Endometrium (tissue), 2 donors: Measurements from ENCODE around the gene TCOF1.

Source experiments
- FAIRE-seq: peaks from 2 replicates; lab custom pipeline; 2012; peaks lifted over from hg19 to GRCh38; lab: Jason Lieb, UNC
- donor health status: control.
- donor health status: control.

Gene TCOF1

GRCh38 chr5:150391064-150391834 is 33.8 kb downstream of the TCOF1 start:
- no peak for FAIRE-seq

- FAIRE-seq: no peak
Measured at GRCh38 chr5:150391986-150392385, 34.5 kb downstream of the TCOF1 start.

DNA sequence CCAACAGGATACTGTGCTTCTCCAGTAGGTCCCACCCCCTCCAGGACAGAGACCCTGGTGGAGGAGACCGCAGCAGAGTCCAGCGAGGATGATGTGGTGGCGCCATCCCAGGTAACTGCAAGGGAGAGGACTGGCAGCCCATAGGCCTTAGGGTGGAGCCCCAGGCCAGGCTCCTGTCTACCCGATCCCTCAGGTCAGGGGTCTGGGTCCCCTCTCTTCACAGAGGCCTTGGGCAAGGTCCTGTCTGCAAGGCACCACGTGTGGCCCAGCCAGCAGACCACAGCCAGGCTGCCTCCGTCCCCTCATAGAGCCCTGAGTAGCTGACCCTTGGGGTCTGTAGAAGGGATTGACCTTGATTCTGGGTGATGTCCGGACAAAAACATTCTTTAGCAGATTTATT is 35.2 kb downstream of the TCOF1 start:
- FAIRE-seq: no peak

- FAIRE-seq: no peak
Measured at GRCh38 chr5:150393096-150393645, 35.7 kb downstream of the TCOF1 start.

DNA sequence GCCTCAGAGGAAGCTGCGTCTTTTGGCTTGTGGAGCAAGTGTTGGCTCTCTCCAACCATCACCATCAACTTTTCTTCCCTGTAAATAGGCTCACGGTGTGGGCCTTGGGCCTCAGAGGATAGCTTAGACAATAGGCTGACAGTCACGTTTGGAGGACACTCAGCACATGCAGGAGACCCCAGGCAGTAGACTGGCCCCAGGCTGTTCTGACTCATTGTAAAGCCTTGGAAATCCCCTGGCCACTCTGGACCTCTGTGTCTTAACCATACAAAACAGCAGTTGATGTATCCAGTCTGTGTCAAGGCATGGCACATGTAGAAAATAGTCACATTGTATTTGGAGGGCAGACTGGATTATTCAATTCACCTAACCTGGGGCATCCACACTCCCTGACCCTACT is 36.6 kb downstream of the TCOF1 start:
- no peak for FAIRE-seq

DNA sequence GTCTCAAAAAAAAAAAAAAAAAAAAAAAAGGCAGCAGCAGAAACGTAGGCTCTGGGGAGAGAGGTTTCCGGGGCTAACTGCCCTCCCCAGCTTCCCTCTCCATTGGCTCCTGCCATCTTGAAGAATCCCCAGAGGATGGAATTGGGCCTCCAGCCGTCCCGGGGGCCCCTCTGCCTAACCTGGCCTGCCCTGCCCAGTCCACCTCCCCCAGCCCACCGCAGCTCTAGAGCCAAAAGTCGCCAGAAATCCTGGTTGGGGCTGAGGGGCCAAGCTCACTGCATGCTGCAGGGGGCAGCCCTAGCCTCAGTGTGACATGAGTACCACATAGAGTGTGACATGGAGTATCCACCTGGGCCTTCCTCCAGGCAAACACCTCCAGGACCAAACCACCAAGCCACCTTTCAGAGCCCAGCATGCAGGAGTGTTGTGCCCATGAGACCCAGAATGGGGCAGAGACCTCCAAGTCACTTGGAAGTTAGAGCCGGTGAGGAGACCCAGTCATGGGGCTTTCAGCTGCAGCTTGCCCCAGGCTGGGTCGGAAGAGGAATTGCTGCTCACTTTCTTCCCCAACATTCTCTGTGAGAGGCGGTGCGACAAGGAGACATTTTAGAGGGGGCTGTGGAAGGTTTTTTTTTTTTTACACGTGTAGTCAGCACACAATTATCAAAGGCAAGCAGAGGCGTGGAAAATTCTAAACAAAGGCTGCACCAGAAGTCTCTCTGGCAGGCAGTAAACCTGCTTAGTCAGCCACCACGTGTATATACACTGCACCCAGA is 37.6 kb downstream of the TCOF1 start:
- FAIRE-seq: no peak

GRCh38 chr5:150395688-150395975 is 38.1 kb downstream of the TCOF1 start:
- FAIRE-seq: no peak

DNA sequence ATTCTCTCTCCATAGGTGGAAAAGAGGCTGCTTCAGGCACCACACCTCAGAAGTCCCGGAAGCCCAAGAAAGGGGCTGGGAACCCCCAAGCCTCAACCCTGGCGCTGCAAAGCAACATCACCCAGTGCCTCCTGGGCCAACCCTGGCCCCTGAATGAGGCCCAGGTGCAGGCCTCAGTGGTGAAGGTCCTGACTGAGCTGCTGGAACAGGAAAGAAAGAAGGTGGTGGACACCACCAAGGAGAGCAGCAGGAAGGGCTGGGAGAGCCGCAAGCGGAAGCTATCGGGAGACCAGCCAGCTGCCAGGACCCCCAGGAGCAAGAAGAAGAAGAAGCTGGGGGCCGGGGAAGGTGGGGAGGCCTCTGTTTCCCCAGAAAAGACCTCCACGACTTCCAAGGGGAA is 38.8 kb downstream of the TCOF1 start:
- FAIRE-seq: no peak

GRCh38 chr5:150397146-150397781 is 39.8 kb downstream of the TCOF1 start:
- FAIRE-seq: no peak

GRCh38 chr5:150397782-150398721 is 40.6 kb downstream of the TCOF1 start:
- FAIRE-seq: no peak

- FAIRE-seq: no peak
Measured at GRCh38 chr5:150398722-150399523, 41.4 kb downstream of the TCOF1 start.

- no peak for FAIRE-seq
Measured at GRCh38 chr5:150399524-150400211, 42.2 kb downstream of the TCOF1 start.

GRCh38 chr5:150400316-150401075 is 43.0 kb downstream of the TCOF1 start:
- no peak for FAIRE-seq

- FAIRE-seq: no peak
Measured at GRCh38 chr5:150401076-150401375, 43.5 kb downstream of the TCOF1 start.

DNA sequence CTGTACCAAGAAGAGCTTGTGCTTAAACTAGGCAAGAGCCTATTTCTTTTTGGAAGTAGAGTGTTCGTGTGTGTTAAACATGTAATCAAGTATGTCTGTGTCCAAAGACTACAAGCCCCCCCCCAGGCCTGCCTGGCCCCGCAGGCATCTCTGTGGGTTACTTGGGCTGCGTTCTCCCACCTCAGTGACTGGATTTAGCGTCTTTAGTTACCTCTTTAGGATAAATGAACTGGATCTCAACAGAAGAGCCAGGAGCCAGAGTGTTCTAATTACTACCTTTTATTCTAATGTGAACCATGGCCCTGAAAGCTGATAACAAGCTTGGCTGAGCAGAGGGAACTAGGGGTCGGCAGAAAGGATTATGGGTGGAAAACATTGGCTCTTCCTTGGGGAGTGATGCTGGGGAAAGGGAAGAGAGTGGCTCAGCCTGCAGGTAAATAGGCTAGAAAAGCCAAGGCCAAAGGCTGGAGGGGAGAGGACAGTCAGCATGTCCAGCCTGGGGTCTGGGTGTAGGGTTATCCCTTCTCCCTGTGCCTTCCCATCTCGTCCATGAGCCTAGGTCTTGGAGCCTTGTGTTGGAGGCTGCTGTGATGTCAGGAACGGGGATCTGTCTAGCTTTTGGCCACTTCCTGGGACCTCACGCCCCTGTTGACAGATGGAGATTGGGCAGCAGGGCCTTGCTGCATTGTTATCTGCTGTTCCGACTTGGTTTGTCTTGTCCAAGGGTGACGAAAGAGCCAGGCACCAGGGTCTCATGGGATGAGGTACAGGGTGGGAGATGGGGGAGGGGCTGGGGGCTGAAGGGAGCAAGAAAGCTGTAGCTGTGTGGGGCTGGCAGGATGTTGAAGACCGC is 44.1 kb downstream of the TCOF1 start:
- no peak for FAIRE-seq

GRCh38 chr5:150402229-150402773 is 44.8 kb downstream of the TCOF1 start:
- FAIRE-seq: no peak

- FAIRE-seq: no peak
Measured at GRCh38 chr5:150402901-150403342, 45.4 kb downstream of the TCOF1 start.

DNA sequence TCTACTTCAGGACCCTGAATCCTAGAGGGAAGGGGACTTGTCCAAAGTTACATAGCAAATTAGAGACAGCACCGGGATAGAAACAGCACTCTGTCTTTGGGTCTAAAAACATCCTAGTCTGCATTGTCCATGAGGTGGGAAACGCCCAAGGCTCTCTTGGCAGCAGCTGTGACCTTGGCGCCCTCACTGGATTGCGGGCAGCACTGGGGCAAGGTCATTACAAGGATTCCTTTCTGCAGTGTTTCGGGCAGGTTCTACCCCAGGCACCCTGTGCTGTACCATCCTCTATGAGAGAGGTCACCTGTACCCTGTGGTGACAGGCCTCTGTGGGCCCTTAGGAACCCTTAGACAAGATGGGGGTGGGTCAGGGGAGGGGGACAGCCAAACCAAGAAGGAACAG is 46.6 kb downstream of the TCOF1 start:
- no peak for FAIRE-seq

DNA sequence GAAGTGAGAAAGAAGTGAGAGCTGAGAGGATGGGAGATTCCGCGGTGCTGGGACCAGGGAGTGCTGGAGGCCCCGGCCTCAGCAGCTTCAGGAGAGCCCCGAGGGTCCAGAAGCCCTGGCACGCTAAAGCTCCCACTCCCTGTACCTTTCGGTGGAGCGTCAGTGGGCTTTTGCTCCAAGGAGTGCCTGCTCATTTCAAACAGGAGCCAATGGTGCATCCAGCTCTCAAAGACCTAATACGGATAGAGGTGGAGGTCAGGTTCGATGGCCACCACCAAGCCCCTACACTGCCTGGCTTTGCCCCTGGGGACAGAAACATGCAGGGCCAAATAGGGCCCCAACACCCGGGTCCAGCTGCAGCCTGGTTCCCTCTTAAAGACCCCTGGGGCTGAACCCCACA is 47.0 kb downstream of the TCOF1 start:
- no peak for FAIRE-seq
